Measurements from ENCODE around the gene BSG.
"Not testable (repeated sequence)": the region's sequence is repeated elsewhere in the genome, so short reads cannot be mapped to it uniquely, and the experiment has no call there.

BSG gene

GRCh38 chr19:620166-620862 is 47.9 kb downstream of the BSG start:
- DNase-seq (ENCODE audit: low read depth): no peak

- DNase-seq (ENCODE audit: low read depth): not testable (repeated sequence)
These were observed 48.8 kb downstream of the BSG start for GRCh38 chr19:621191-621590.

GRCh38 chr19:621819-622218 is 49.4 kb downstream of the BSG start:
- no peak for DNase-seq (ENCODE audit: low read depth)

- DNase-seq (ENCODE audit: low read depth): no peak
These were observed 50.3 kb downstream of the BSG start for GRCh38 chr19:622666-623065.

- no peak for DNase-seq (ENCODE audit: low read depth)
These were observed 51.0 kb downstream of the BSG start for GRCh38 chr19:623175-623916.

GRCh38 chr19:623974-624373 is 51.6 kb downstream of the BSG start:
- DNase-seq (ENCODE audit: low read depth): no peak

GRCh38 chr19:624433-625109 is 52.2 kb downstream of the BSG start:
- DNase-seq (ENCODE audit: low read depth): no peak

- DNase-seq (ENCODE audit: low read depth): no peak
These were observed 52.9 kb downstream of the BSG start for GRCh38 chr19:625257-625656.

GRCh38 chr19:626566-626965 is 54.2 kb downstream of the BSG start:
- DNase-seq (ENCODE audit: low read depth): not testable (repeated sequence)

GRCh38 chr19:628168-628567 is 55.8 kb downstream of the BSG start:
- no peak for DNase-seq (ENCODE audit: low read depth)

GRCh38 chr19:629515-629914 is 57.1 kb downstream of the BSG start:
- DNase-seq (ENCODE audit: low read depth): not testable (repeated sequence)

GRCh38 chr19:629961-630714 is 57.7 kb downstream of the BSG start:
- no peak for DNase-seq (ENCODE audit: low read depth)

GRCh38 chr19:632579-633067 is 60.2 kb downstream of the BSG start:
- no peak for DNase-seq (ENCODE audit: low read depth)
